ENCODE results near the gene RPAP3.

RPAP3 gene

GRCh38 chr12:47718531-47718930 lies 12.7 kb upstream of the RPAP3 start:
- no peak for DNase-seq (ENCODE audit: low read depth in 2 of 2)

GRCh38 chr12:47717443-47718193 lies 11.8 kb upstream of the RPAP3 start:
- DNase-seq (ENCODE audit: low read depth in 2 of 2) = peak in 1 of 2 experiments; percentile 28

- no peak for DNase-seq (ENCODE audit: low read depth in 2 of 2)
These were observed 11.2 kb upstream of the RPAP3 start for GRCh38 chr12:47717046-47717442.

- no peak for DNase-seq (ENCODE audit: low read depth in 2 of 2)
These were observed 10.2 kb upstream of the RPAP3 start for GRCh38 chr12:47715877-47716548.

GRCh38 chr12:47715393-47715876 lies 9.6 kb upstream of the RPAP3 start:
- DNase-seq (ENCODE audit: low read depth in 2 of 2) = no peak

GRCh38 chr12:47714826-47715386 lies 9.1 kb upstream of the RPAP3 start:
- DNase-seq (ENCODE audit: low read depth in 2 of 2) = no peak

GRCh38 chr12:47712171-47712570 lies 6.3 kb upstream of the RPAP3 start:
- DNase-seq (ENCODE audit: low read depth in 2 of 2) = no peak

- DNase-seq (ENCODE audit: low read depth in 2 of 2) = no peak
These were observed 5.6 kb upstream of the RPAP3 start for GRCh38 chr12:47711448-47711847.

GRCh38 chr12:47710278-47710677 lies 4.4 kb upstream of the RPAP3 start:
- DNase-seq (ENCODE audit: low read depth in 2 of 2) = no peak

GRCh38 chr12:47709671-47710070 lies 3.8 kb upstream of the RPAP3 start:
- no peak for DNase-seq (ENCODE audit: low read depth in 2 of 2)

GRCh38 chr12:47709237-47709636 lies 3.4 kb upstream of the RPAP3 start:
- DNase-seq (ENCODE audit: low read depth in 2 of 2) = no peak

GRCh38 chr12:47707905-47708543 lies 2.2 kb upstream of the RPAP3 start:
- DNase-seq (ENCODE audit: low read depth in 2 of 2) = no peak

- no peak for DNase-seq (ENCODE audit: low read depth in 2 of 2)
These were observed 1.5 kb upstream of the RPAP3 start for GRCh38 chr12:47707355-47707754.

- DNase-seq (ENCODE audit: low read depth in 2 of 2) = no peak
These were observed 633 bp downstream of the RPAP3 start for GRCh38 chr12:47705229-47705565.

- no peak for DNase-seq (ENCODE audit: low read depth in 2 of 2)
These were observed 1.1 kb downstream of the RPAP3 start for GRCh38 chr12:47704719-47705118.

GRCh38 chr12:47700263-47700662 lies 5.6 kb downstream of the RPAP3 start:
- DNase-seq (ENCODE audit: low read depth in 2 of 2) = no peak

- DNase-seq (ENCODE audit: low read depth in 2 of 2) = no peak
These were observed 7.2 kb downstream of the RPAP3 start for GRCh38 chr12:47698631-47699030.

GRCh38 chr12:47698055-47698454 lies 7.8 kb downstream of the RPAP3 start:
- DNase-seq (ENCODE audit: low read depth in 2 of 2) = no peak

GRCh38 chr12:47689215-47689614 lies 16.6 kb downstream of the RPAP3 start:
- no peak for DNase-seq (ENCODE audit: low read depth in 2 of 2)

- no peak for DNase-seq (ENCODE audit: low read depth in 2 of 2)
These were observed 18.2 kb downstream of the RPAP3 start for GRCh38 chr12:47687636-47688035.

GRCh38 chr12:47686645-47687240 lies 19.1 kb downstream of the RPAP3 start:
- no peak for DNase-seq (ENCODE audit: low read depth in 2 of 2)

- DNase-seq (ENCODE audit: low read depth in 2 of 2) = no peak
These were observed 26.0 kb downstream of the RPAP3 start for GRCh38 chr12:47679785-47680184.
